Measurements from ENCODE around the gene GRAMD1B.
A peak's percentile ranks its signal among the peaks of the same experiment; 100 is the strongest.

GRAMD1B gene

GRCh38 chr11:123429913-123430720 is at the start of gene GRAMD1B:
Gene GRAMD1B (plus strand): TSS chr11:123430269. CDS start chr11:123430793, 524 bp downstream.
- peak; percentile 84 for DNase-seq

GRCh38 chr11:123381149-123381548 is 48.9 kb upstream of the GRAMD1B start:
- no peak for DNase-seq

DNA sequence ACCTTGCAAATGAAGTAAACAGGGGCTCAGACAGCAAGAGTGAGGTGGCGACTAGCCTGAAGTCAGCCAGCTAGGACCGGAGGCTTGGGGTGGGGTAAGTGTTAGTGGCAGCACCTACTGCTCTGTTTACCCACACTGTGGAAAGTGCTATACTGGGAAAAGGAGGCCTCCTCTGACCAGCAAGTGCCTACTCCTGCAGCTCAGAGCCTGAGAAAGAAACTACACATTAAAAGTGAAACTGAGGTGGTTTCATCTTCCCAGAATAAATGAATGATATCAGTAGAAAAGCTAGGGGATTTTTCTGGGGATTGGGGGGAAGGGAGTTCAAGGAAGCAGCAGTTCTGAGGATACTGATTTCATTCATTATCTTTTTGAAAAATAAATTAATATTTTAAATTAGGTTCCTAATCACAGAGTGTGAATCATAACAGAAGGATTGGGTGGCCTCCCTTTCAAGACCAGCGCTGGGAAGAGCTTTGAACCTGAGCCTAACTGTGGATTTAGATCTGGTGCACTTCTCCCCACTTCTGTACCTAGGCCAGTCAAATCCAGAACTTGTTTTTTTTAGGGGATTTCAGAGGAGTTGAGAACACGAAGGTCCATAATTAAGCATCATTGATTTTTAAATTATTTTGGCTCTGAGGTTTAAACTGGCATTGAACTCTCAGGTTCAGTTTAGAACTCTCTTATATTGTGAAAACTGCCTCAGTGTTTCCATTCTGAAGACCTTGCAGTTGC is 48.1 kb upstream of the GRAMD1B start:
- DNase-seq, result peak; percentile 76

DNA sequence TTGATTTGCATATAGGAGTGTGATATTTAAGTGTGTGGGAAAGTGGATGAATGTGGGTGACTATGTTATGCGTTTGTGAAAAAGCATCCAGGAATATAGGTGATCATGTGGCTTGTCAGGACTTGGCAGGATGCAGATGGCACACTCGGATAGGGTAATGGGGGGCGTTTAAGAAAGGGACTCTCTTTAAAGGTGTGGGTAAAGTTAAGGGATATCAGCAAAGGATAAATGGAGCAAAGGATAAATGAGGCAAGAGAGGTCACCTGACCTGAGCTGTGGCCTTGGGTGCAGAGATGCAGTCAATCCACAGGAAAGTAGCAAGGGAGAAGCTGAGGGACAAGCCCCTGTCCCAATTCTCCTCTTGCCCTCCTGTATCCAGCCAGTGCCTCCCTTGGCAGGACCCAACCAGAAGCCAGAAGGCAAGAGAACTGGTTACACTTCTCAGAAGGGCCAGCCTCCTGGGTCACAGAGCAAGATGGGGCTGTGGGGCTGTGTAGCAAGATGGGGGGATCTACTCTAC is 47.5 kb upstream of the GRAMD1B start:
- DNase-seq, result peak; percentile 39

DNA sequence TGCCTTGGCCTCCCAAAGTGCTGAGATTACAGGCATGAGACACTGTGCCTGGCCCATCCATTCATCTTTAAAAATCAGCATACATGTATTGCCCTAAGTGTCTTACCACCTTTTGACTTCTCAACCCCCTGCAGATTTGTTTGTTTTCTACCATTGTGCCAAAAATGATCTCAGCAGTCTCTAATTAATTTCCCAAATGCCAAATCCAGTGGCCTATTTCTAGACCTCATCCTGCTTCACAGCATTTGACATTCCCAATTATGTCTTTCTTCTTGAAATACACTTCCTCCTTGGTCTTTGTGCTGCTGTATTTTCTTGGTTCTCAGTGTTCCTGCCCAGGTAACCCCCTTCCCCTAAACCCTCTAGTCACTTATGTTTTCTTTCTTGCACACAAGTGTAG is 46.0 kb upstream of the GRAMD1B start:
- DNase-seq, result no peak

DNA sequence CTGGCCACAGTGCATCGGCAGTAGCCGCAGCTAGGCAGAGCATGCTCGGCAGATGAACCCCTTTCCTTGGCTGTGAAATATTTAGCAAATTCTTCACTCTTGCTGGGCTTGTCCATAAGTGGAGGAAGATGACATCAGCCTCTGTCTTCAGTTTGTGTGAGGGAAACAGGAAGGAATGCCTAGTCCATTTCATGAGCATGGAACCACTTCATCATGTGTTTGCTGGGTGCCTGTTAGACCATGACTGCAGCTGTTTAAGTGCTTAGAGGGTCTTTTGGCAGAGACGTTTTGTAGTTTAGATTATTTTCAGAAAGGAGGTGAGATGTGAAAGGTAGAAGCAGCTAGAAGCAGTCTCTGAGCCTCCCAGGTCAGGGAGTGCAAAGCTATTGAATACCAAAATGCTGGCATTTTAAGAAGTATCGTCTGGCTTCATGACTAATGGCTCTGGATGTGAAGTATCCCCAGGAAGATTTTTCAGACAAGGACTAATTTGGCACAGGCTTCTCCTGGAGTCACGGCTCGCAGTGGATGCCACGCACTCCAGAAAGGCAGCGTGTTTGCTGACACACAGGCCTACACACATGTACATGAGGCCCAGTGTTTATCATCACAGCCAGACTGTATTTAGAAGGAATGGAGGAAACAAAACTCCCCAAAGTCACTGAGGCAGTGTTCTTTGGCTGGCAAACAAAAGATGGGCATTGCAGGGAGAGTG is 43.1 kb upstream of the GRAMD1B start:
- no peak for DNase-seq

DNA sequence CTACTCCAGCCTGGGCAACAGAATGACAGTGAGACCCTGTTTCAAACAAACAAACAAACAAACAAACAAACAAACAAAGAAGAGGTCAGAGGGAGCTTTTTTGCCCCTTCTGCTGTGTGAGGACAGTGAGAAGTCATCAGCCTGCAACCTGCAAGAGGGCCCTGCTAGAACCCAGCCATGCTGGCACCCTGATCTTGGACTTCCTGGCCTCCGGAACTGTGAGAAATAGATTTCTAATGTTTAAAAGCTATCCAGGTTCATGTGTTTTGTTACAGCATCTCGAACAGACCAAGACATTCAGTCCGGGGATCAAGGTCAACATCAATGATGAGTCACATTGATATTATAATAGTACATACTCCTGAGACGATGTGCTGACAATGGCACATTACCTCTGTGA is 41.4 kb upstream of the GRAMD1B start:
- DNase-seq, result no peak

DNA sequence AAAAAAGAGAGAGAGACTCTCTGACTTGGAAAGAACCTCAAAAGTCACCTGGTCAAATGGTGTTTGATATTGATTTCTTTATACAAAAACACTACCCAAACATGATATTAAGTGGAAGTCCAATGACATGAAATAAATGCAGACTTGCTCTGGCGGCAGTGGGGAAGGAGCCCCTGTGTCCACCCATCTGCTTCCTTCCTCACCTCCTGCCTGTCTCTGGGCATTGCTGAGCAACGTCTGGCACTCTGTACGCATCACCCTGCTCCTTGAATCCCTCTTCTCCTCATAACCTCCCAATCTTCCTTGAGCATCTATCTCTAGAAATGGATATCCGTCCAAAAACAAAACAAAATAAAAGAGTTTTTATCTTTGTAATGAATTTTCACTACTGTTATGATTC is 39.9 kb upstream of the GRAMD1B start:
- DNase-seq, result no peak

GRCh38 chr11:123391646-123392348 is 38.3 kb upstream of the GRAMD1B start:
- DNase-seq, result no peak

DNA sequence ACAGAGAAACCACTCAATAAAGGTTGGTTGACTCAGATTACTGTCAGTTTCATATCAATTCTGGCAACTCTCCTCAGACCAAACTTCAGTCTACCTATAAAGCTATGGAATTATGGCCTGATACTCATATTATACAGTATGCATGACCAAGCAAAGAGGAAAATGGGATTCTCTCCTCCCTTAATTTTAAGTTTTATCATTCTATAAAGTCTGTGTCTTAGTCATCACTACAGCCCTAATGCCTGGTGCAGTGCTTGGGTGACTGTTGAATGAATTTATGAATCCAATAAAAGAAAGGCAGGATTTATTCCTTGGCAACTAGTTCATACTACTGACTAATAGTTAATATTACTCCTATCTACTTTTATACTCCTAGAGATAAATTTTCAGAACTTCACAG is 37.6 kb upstream of the GRAMD1B start:
- DNase-seq, result no peak

DNA sequence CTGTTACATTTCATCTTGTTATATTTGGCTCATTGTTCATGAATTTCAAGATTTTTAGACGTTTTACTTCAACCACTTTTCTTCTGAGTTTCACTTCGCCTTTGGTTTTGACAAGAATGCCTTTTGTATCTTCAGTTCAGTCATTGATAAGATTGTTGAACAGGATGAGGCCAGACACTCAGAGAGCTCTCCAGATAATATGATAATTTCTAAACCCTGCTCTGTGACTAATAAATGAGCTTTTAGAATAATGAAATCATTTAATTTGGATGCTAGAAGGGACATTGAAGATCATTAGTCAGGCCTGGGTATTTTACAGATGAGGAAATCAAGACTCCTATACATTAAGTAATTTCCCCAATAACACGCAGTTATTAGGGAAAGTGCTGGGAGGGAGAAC is 37.2 kb upstream of the GRAMD1B start:
- no peak for DNase-seq

DNA sequence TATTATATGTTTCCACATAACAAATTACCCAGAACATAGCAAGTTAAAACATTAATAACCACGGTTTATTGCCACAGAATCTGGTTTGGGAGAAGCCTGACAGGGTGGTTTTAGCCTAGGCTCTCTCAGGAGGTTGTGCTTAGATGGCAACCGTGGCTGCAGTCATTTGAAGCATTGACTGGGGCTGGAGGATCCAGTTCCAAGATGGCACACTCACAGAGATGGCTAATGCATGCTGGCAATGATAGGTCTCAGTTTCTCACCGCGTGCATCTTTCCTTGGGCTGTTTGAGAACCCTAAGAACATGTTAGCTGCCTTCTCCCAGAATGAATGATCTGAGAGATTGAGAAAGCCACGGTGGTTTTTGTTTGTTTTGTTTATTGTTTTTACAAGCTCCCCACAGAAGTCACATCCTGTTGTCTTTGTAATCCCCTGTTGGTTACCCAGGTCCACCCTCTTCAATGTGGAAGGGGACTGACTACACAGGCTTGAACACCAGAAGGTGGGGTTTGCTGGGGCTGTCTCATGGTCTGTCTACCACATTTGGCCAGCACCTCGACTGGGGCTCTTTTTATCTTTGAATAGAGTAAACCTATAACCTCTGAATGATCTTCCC is 36.6 kb upstream of the GRAMD1B start:
- no peak for DNase-seq

- DNase-seq, result no peak
Measured at GRCh38 chr11:123404676-123405075, 25.4 kb upstream of the GRAMD1B start.

GRCh38 chr11:123405123-123405592 is 24.9 kb upstream of the GRAMD1B start:
- no peak for DNase-seq

DNA sequence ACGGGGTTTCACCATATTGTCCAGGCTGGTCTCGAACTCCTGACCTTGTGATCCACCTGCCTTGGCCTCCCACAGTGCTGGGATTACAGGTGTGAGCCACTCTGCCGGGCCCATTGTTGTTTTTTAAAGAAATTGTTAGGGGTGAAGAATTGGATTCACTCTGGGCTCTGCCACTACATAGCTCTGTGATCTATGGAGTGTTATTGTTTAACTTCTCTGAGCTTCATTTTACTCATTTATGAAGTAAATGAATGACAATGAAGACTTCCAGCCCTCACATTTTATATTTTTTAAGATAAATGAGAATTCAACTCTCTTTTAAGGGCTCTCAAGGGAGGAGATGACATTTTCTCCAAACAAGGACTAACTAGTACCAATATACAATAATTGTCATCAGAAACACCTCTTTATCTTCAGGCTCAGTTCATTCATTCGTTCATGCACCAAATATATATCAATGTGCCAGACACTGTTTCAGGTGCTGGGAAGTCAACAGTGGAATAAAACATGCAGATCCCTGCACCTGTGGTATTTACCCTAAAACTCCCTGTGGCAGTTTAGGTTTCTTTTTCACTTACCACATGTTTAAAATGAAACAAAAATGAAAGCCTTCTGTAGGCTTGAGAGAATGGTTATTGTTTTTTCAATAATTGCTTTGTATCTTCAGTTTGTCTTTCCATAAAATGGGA is 23.5 kb upstream of the GRAMD1B start:
- DNase-seq, result no peak

GRCh38 chr11:123407130-123407995 is 22.7 kb upstream of the GRAMD1B start:
- peak; percentile 67 for DNase-seq

DNA sequence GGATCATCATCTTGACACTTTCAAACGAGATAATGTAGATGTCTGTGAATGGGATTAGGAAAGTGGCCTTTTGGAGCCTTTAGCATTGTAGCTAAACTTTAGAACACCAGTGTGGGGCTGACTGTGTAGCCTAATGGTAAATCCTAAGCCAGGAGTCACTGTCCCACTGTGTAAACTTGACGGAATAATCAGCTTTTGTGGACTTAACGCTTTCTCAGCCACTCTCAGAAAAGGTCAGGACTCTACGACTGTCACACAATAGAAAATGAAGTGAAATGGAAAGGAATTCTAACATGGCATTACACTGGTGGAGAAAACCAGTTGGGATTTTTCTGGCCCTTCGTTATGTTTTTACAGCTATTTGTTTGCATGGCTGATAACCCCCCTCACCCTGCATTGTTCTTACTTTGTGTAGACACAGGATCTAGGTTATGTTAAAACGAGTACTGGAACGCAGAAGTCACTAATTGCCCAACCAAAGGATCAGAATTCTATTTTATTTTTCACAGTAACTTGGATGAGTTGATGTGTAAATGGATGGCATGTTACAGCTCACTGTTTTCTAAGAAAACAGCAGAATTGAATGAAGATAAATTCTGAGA is 22.0 kb upstream of the GRAMD1B start:
- no peak for DNase-seq

DNA sequence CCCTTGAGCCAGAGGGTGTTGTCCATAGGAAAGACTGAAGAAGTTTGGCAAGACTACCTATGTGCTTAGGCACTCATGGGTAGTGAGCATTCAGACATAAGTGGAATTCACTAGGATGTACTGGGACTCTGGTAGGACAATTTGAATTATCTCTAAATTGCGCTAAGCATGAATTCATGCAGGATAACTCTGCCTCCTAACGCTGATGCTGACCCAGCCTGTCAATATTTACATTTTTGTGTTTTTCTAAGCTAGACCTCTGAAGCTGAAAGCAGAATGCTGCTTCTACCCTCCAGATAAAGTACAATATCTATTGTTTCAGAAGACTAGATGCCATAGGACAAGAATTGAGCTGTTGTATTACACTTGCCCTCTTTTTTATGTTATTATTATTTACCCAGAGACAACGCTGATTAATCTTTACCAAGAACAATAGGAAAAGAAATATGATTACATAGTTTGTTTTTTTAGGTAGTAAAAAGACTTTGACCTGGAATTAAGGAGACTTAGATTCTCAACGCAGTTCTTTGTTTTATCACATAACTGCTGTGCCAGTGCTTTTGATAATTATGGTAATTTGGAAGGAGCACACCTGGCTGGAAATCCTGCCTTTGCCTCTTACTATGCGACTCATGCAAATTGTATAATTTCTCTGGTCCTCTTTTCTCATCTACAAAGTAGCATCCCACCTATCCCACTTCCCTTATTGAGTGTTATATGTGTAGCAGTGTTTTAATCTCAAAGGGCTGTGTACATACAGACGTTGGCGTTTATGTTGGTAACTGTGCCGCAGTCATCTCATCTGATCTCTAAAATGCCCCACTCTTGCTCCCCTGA is 21.2 kb upstream of the GRAMD1B start:
- no peak for DNase-seq

Measured in stimulated activated CD8-positive, alpha-beta memory T cell treated with anti-CD3 and anti-CD28 coated beads, Interleukin-4, amount 100 ng/mL, for 48 hours (primary cell).